GM19468 (cell line): ENCODE data around the gene IFIT1B.

Source experiments
- ATAC-seq: cut with Tn5 transposase; IDR thresholded peaks from one replicate; pipeline ENCODE4 v1.9.1; 2021; ENCODE audit warnings: mild to moderate bottlenecking, moderate library complexity, moderate number of reproducible peaks; ENCODE audit not compliant: unreplicated experiment; ENCODE audit errors: extremely low read depth

The IFIT1B gene

GRCh38 chr10:89347701-89348457 is 30.0 kb upstream of the IFIT1B start:
- no peak for ATAC-seq

GRCh38 chr10:89348481-89348880 is 29.4 kb upstream of the IFIT1B start:
- ATAC-seq, result no peak

- ATAC-seq, result no peak
These were observed 28.9 kb upstream of the IFIT1B start for GRCh38 chr10:89348975-89349374.

GRCh38 chr10:89350631-89351315 is 27.1 kb upstream of the IFIT1B start:
- peak; percentile 12 for ATAC-seq

- peak; percentile 58 for ATAC-seq
These were observed 26.5 kb upstream of the IFIT1B start for GRCh38 chr10:89351412-89351779.

- no peak for ATAC-seq
These were observed 25.9 kb upstream of the IFIT1B start for GRCh38 chr10:89351780-89352597.

- ATAC-seq, result no peak
These were observed 25.1 kb upstream of the IFIT1B start for GRCh38 chr10:89352802-89353201.

GRCh38 chr10:89355394-89355931 is 22.4 kb upstream of the IFIT1B start:
- no peak for ATAC-seq

GRCh38 chr10:89357096-89357495 is 20.8 kb upstream of the IFIT1B start:
- no peak for ATAC-seq

GRCh38 chr10:89357975-89358374 is 19.9 kb upstream of the IFIT1B start:
- no peak for ATAC-seq

GRCh38 chr10:89360157-89360556 is 17.7 kb upstream of the IFIT1B start:
- ATAC-seq, result no peak

- ATAC-seq, result no peak
These were observed 14.9 kb upstream of the IFIT1B start for GRCh38 chr10:89362929-89363328.

GRCh38 chr10:89363729-89364442 is 14.0 kb upstream of the IFIT1B start:
- peak; percentile 41 for ATAC-seq

GRCh38 chr10:89364531-89364930 is 13.3 kb upstream of the IFIT1B start:
- ATAC-seq, result no peak

- peak; percentile 18 for ATAC-seq
These were observed 10.3 kb upstream of the IFIT1B start for GRCh38 chr10:89367529-89367928.

GRCh38 chr10:89368129-89368528 is 9.7 kb upstream of the IFIT1B start:
- ATAC-seq, result no peak

- ATAC-seq, result no peak
These were observed 8.4 kb upstream of the IFIT1B start for GRCh38 chr10:89369156-89370105.

GRCh38 chr10:89371079-89371478 is 6.8 kb upstream of the IFIT1B start:
- ATAC-seq, result no peak

- ATAC-seq, result no peak
These were observed 5.9 kb upstream of the IFIT1B start for GRCh38 chr10:89371987-89372386.
